DND-41 (cell line): ENCODE data around the gene PACS1.

Experiments
- ATAC-seq: fragments of 200-7000 bp; cut with Tn5 transposase; 3 replicates; pipeline ENCODE4 v1.9.1; 2021; ENCODE audit warnings: low read depth; ENCODE audit not compliant: insufficient read depth
- DNase-seq: peaks from one replicate; pipeline ENCODE4 v3.0.0-alpha.2; 2020
- H2AFZ ChIP-seq: 2 replicates; pipeline ENCODE4 v1.6.0; 2012; ENCODE audit warnings: low read depth, low read length
- H3K27ac ChIP-seq: 2 replicates; pipeline ENCODE4 v1.5.1; 2012; ENCODE audit warnings: low read length, inconsistent platforms
- H3K27me3 ChIP-seq: fragments of 200-600 bp; sonication (generic); 2 replicates; pipeline ENCODE4 v1.6.0; 2012; ENCODE audit warnings: low read length, mild to moderate bottlenecking, inconsistent platforms; ENCODE audit not compliant: insufficient read depth, poor library complexity
- H3K36me3 ChIP-seq: 2 replicates; pipeline ENCODE4 v1.5.1; 2012; ENCODE audit warnings: low read length, inconsistent platforms; ENCODE audit not compliant: insufficient read depth
- H3K4me1 ChIP-seq: 2 replicates; pipeline ENCODE4 v1.5.1; 2012; ENCODE audit warnings: mild to moderate bottlenecking, low read length; ENCODE audit not compliant: insufficient read depth
- H3K4me2 ChIP-seq: 2 replicates; pipeline ENCODE4 v1.6.0; 2012; ENCODE audit warnings: mild to moderate bottlenecking, moderate library complexity, low read length, inconsistent platforms; ENCODE audit not compliant: insufficient read depth
- H3K4me3 ChIP-seq, 2 experiments: fragments of 200-600 bp in 1 of 2; shearing (Covaris generic) in 1 of 2; 2 replicates each; pipeline ENCODE4 v1.5.1; 2012 to 2016; ENCODE audit warnings: inconsistent platforms in 2 of 2, low read length in 2 of 2, mild to moderate bottlenecking in 2 of 2, low read depth in 1 of 2, moderate library complexity in 1 of 2
- H3K79me2 ChIP-seq: 2 replicates; pipeline ENCODE4 v1.6.0; 2012; ENCODE audit warnings: low read length, inconsistent platforms; ENCODE audit not compliant: insufficient read depth
- H3K9ac ChIP-seq: 2 replicates; pipeline ENCODE4 v1.6.0; 2012; ENCODE audit warnings: low read depth, mild to moderate bottlenecking, inconsistent platforms, low read length, moderate library complexity
- H3K9me3 ChIP-seq: 2 replicates; pipeline ENCODE4 v1.5.1; 2012; ENCODE audit warnings: low read length, moderate library complexity, mild to moderate bottlenecking, inconsistent platforms; ENCODE audit not compliant: insufficient read depth, severe bottlenecking
- H4K20me1 ChIP-seq: 2 replicates; pipeline ENCODE4 v1.6.0; 2012; ENCODE audit warnings: low read length; ENCODE audit not compliant: insufficient read depth
- EZH2 ChIP-seq: IDR thresholded peaks from 3 replicates; pipeline ENCODE4 v1.6.1; 2012; ENCODE audit warnings: borderline replicate concordance, low read depth, mild to moderate bottlenecking, moderate library complexity, low read length, inconsistent platforms; ENCODE audit not compliant: severe bottlenecking
- TF ChIP-seq, protein P1 (sequence below): IDR thresholded peaks from 2 replicates; pipeline ENCODE4 v1.5.1; 2012; ENCODE audit warnings: borderline replicate concordance, low read length, moderate library complexity, mild to moderate bottlenecking; ENCODE audit not compliant: poor library complexity, severe bottlenecking; ENCODE audit errors: extremely low read depth

PACS1 gene

DNA sequence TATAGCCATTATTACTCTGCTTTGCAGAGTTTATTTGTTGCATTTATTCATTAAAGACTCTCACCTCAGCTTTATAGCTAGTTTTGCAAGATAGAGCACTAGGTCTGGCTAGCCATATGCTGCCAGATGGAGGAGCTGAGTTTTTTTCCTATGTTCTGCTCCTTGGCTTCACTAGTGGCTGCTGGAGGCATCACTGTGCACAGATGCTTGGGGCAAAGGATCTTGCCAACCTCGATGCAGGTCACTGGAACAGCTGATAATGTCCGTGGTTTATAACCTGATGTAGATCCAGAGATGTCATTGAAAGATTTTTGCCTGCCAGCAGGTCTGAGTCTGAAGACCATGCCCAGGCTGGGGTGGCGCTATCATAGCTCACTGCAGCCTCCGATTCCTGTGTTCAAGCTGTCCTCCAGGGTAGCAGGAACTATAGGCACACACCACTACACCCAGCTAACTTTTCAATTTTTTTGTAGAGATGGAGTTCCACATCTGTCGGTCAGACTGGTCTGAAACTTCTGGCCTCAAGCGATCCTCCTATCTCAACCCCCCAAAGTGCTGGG, 63.2 kb downstream of the PACS1 start:
- ATAC-seq (no peak), DNase-seq (no peak)
- Histone ChIP-seq H3K79me2 (no peaks in the 10 kb centered on the region), H3K4me1 (no peaks in the 10 kb centered on the region), H2AFZ (no peak overlapping the region), H3K27me3 (no peaks in the 10 kb centered on the region), H3K36me3 (no peaks in the 10 kb centered on the region), H3K9me3 (no peaks in the 10 kb centered on the region), H4K20me1 (peaks cover 10% of the 10 kb centered on the region; the same call in 1 of the 2 replicates), H3K27ac (no peak overlapping the region), H3K4me2 (no peak overlapping the region), H3K4me3 (no peak overlapping the region), H3K9ac (no peak overlapping the region)
- TF ChIP-seq, protein P1, sequence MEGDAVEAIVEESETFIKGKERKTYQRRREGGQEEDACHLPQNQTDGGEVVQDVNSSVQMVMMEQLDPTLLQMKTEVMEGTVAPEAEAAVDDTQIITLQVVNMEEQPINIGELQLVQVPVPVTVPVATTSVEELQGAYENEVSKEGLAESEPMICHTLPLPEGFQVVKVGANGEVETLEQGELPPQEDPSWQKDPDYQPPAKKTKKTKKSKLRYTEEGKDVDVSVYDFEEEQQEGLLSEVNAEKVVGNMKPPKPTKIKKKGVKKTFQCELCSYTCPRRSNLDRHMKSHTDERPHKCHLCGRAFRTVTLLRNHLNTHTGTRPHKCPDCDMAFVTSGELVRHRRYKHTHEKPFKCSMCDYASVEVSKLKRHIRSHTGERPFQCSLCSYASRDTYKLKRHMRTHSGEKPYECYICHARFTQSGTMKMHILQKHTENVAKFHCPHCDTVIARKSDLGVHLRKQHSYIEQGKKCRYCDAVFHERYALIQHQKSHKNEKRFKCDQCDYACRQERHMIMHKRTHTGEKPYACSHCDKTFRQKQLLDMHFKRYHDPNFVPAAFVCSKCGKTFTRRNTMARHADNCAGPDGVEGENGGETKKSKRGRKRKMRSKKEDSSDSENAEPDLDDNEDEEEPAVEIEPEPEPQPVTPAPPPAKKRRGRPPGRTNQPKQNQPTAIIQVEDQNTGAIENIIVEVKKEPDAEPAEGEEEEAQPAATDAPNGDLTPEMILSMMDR = no peak
- TF ChIP-seq EZH2 = no peak

DNA sequence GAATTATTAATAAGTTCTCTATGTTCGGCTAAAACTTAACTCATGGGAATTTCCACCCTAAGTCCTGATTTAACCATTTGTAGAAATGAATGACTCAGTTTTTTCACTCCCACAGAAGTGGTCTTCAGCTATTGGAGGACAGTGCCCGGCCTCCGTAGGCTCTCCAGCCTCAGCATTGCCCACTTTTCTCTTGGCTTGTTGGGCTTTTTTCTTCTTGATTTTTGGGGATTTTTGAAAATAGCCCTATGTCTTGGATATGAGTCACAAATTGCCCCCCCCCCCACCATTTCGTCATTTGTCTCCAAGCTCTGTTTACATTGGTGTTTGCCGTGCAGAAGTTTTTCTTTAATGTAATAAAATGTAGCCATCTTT, 66.7 kb downstream of the PACS1 start:
- 0 out of 2 replicates have a peak, but pooled peaks cover 3% of the 10 kb centered on the region for H4K20me1 ChIP-seq
- H3K4me3 ChIP-seq = no peak overlapping the region
- no peak overlapping the region for H3K27ac ChIP-seq
- no peaks in the 10 kb centered on the region for H3K79me2 ChIP-seq
- H3K4me2 ChIP-seq = no peak overlapping the region
- no peak overlapping the region for H3K9ac ChIP-seq
- TF ChIP-seq, protein P1 = no peak
- no peak for TF ChIP-seq EZH2
- no peaks in the 10 kb centered on the region for H3K27me3 ChIP-seq
- no peaks in the 10 kb centered on the region for H3K9me3 ChIP-seq
- no peak for DNase-seq
- ATAC-seq = no peak
- H3K36me3 ChIP-seq = no peaks in the 10 kb centered on the region
- H2AFZ ChIP-seq = no peak overlapping the region
- no peaks in the 10 kb centered on the region for H3K4me1 ChIP-seq

DNA sequence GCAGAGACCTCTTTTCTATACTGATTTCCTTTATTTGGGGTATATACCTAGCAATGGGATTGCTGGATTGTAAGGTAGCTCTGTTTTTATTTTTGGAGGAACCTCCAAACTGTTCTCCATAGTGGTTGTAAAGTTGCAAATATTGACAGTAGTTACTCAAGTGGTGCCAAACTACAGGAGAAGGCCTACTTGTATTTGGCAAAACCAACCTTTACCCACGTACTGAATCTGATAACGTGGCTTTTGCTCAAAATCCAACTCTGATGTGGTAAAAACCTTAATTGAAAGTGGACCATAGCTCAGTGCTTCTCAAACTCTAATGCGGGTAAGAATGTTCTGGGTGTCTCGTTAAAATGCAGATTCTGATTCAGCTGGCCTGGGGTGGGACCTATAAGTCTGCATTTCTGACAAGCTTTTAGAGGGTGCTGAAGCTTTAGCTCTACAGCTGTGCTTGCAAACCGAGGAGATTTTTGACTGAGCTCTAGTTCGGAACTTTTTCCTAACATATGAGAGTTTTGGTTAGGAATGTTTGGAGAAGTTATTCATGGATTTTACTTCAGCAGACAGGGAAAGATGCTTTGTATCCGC, 69.8 kb downstream of the PACS1 start:
- Histone ChIP-seq H3K36me3 (no peaks in the 10 kb centered on the region), H3K9ac (no peak overlapping the region), H3K27ac (no peak overlapping the region), H3K4me1 (no peaks in the 10 kb centered on the region), H3K9me3 (no peaks in the 10 kb centered on the region), H3K4me2 (no peak overlapping the region), H2AFZ (no peak overlapping the region), H4K20me1 (no peaks in the 10 kb centered on the region), H3K79me2 (no peaks in the 10 kb centered on the region), H3K4me3 (no peak overlapping the region), H3K27me3 (no peaks in the 10 kb centered on the region)
- no peak for TF ChIP-seq EZH2
- TF ChIP-seq, protein P1 = no peak
- no peak for DNase-seq
- ATAC-seq = no peak
